Psoas muscle (tissue), 8 donors: ENCODE data around the gene CRIP1. TPM values are rescaled to one million over a fixed set of nuclear protein-coding genes. Genes with fewer than 3 reads are reported as not detected.

ENCODE experiments used
- ATAC-seq, 4 donors: fragments of 200-7000 bp; cut with Tn5 transposase; one replicate each; pipeline ENCODE4 v1.9.1; 2020; ENCODE audit warnings: moderate library complexity in 3 of 4, mild to moderate bottlenecking in 2 of 4
- DNase-seq, 2 donors: peaks; one replicate each; pipeline ENCODE4 v3.0.0-alpha.2; 2020
- H3K27ac ChIP-seq: fragments of 200-600 bp; one replicate; pipeline ENCODE4 v1.8.0; 2022
- H3K27me3 ChIP-seq, 3 donors: fragments of 200-600 bp in 1 of 3; one replicate each; pipeline versions ENCODE4 v1.6.1 to v1.8.0; 2013 to 2022; ENCODE audit warnings: low read length in 2 of 3, mild to moderate bottlenecking in 2 of 3, moderate library complexity in 1 of 3; ENCODE audit not compliant: insufficient read depth in 3 of 3
- H3K36me3 ChIP-seq, 2 donors: fragments of 200-600 bp in 1 of 2; one replicate each; pipeline versions ENCODE4 v1.6.1 to v1.8.0; 2013 to 2022; ENCODE audit warnings: low read depth in 1 of 2, mild to moderate bottlenecking in 1 of 2, moderate library complexity in 1 of 2; ENCODE audit not compliant: insufficient read depth in 1 of 2
- H3K4me1 ChIP-seq: fragments of 200-600 bp; one replicate; pipeline ENCODE4 v1.8.0; 2022
- H3K4me3 ChIP-seq: fragments of 200-600 bp; one replicate; pipeline ENCODE4 v1.8.0; 2022; ENCODE audit warnings: mild to moderate bottlenecking
- H3K9me3 ChIP-seq: fragments of 200-600 bp; one replicate; pipeline ENCODE4 v1.8.0; 2022
- CTCF ChIP-seq: fragments of 200-600 bp; IDR thresholded peaks from one replicate; pipeline ENCODE4 v1.8.0; 2022; ENCODE audit warnings: antibody characterized with exemption
- WGBS, 3 donors: extraction: QIAGEN DNeasy Blood & Tissue Kit; methylation state at CpG; one replicate each; pipeline versions ENCODE4 v1.1.6 to v1.1.7; 2013; 5-methylcytosine and 5-hydroxymethylcytosine counted together
- intact Hi-C, 2 donors: fragments of 100-400 bp; cut with DNase I; formaldehyde crosslinking; loops; one replicate each; pipeline versions ENCODE4 v1.11.0 to v1.14.2; 2022
- polyA plus RNA-seq, 3 donors: library from polyadenylated mRNA; stranded (reverse); fragments of 200-250 nt; gene quantifications; one replicate each; pipeline ENCODE4 v1.2.3, GENCODE V29; 2013
- total RNA-seq, 4 donors: library from RNA; stranded (reverse); fragmentation: NEBNext Ultra II Directional in 2 of 4; extraction: Animal tissue kit (Norgen Biotek cat#: 25700) in 2 of 4; gene quantifications; one replicate each; pipeline versions ENCODE4 v1.2.1 to v1.2.4, GENCODE V29; 2021 to 2023
- donor health status: healthy with polysubstance abuse.
- donor health status: DM: no; HTN: no; CAD: no; lungs with moderate emphysema.
- donor health status: Bipolar disorder and iron deficiency.
- donor health status: healthy.
- donor health status: DM: yes; HTN: yes; CAD: no.
- donor health status: DM: no; HTN: no; CAD: no.
- donor health status: DM: no; HTN: no; CAD: no.
- donor health status: DM: yes; HTN: yes; CAD: no.

The CRIP1 gene
- total and polyA plus RNA-seq, 7 donors, result 11.5 to 27.2 (median 17.5) TPM

DNA sequence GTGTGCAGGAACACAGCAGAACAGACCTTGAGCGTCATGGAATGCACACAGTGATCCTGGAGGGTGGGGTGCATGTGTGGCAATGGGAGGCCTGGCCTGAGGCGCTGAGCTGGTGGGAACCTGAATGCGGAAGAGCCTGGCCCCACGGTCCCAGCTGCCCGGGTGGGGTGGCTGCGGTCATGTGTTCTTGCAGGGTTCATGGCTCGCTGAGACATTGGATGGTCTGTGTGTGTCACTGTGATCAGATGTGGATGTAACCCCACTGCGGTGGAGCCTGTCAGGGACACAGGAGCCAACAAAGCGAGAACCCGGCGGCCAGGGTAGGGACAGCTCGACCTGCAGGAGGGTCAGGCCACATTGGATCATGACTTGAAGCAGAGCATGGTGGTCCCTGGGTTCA is 43.9 kb upstream of the CRIP1 start:
- intact Hi-C loops, result loop anchor here in 1 of 2 donors (10.0 kb wide), 1 partner anchor 82 kb away; the partner anchor contains the start of gene TMEM121
- Histone ChIP-seq H3K9me3 (no peaks in the 10 kb centered on the region), H3K4me3 (no peak overlapping the region), H3K27ac (no peak overlapping the region), H3K36me3 (peaks cover 0 to 4% of the 10 kb centered on the region in 2 donors), H3K27me3 (no peaks in the 10 kb centered on the region), H3K4me1 (no peaks in the 10 kb centered on the region)
- ATAC-seq (no peak), DNase-seq (no peak)
- no peak for TF ChIP-seq CTCF
- WGBS, 3 donors, result 83 to 85% (median 85%) methylated on average over 12 of the region's 12 CpGs

- Histone ChIP-seq H3K27ac (no peak overlapping the region), H3K4me1 (peaks cover 6% of the 10 kb centered on the region), H3K36me3 (peaks cover 0 to 6% of the 10 kb centered on the region in 2 donors), H3K9me3 (no peaks in the 10 kb centered on the region), H3K27me3 (no peaks in the 10 kb centered on the region), H3K4me3 (no peak overlapping the region)
- no peak for TF ChIP-seq CTCF
- no peak for DNase-seq
- 81 to 90% (median 88%) methylated on average over 16 to 17 of the region's 17 CpGs for WGBS, 3 donors
- intact Hi-C loops, result loop anchor here (5.0 to 10.0 kb wide), 3 partner anchors 42 to 80 kb away; partner anchors contain the start of genes CRIP1 (in 1 of the 2) and TMEM121 (in 1 of the 2)
- ATAC-seq, result no peak
These were observed 41.8 kb upstream of the CRIP1 start for GRCh38 chr14:105444859-105445258.

- H3K36me3 ChIP-seq, result peaks cover 0 to 10% of the 10 kb centered on the region in 2 donors
- ATAC-seq (no peak), DNase-seq (no peak)
- 83 to 93% (median 86%) methylated on average over 17 to 24 of the region's 24 CpGs for WGBS, 3 donors
- TF ChIP-seq CTCF, result no peak
- H3K27ac ChIP-seq, result no peak overlapping the region
- peaks cover 6% of the 10 kb centered on the region for H3K4me1 ChIP-seq
- H3K27me3 ChIP-seq, result no peaks in the 10 kb centered on the region
- H3K4me3 ChIP-seq, result no peak overlapping the region
- intact Hi-C loops, result loop anchor here (5.0 to 10.0 kb wide), 3 partner anchors 42 to 80 kb away; partner anchors contain the start of genes CRIP1 (in 1 of the 2) and TMEM121 (in 1 of the 2)
- no peaks in the 10 kb centered on the region for H3K9me3 ChIP-seq
These were observed 41.4 kb upstream of the CRIP1 start for GRCh38 chr14:105445290-105445689.

DNA sequence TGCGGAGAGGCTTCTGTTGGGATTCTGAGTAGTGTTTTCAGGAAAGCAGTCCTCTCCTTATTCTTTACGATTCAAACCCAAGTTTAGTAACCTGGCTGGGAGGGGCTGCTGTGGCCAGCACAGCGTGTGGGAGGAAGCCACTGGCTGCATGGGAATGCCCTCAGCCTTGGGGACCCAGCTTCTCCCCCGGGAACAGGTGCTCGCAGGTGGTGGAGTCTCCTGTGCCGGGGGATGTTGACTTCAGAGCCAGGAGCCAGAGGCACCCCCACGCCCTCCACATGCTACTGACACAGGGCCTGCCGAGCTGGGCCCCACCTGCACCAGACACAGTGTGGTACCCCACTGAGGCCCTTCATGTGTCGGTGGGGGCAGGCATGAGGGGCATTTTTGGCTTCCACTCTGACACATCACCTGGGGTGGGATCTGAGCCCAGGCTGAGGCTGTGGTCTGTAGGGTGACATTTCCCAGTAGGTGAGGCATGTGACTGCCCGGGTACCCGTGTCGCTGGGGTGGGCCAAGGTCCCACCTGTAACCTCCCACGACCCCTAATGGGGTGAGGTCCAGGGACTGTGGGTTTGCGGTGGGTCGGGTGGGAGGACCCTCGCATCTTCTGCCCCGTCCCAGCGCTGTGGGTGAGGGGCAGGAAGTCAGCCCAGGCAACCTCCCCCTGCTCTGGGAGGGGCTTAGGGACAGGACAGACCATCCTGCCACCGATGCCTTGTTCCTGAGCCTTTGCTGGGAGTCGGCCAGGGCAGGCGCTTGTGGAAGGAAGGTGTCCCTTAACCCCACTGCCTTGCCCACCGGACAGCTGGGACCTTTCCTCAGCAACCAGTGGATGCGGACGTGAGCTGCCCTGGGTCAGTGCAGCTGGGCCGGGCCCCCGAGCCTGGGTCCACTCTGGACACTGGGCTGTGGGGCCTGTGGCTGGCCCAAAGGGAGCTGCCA is 40.5 kb upstream of the CRIP1 start:
- no peak for TF ChIP-seq CTCF
- Histone ChIP-seq H3K4me3 (no peak overlapping the region), H3K27ac (no peak overlapping the region), H3K27me3 (no peaks in the 10 kb centered on the region), H3K4me1 (peaks cover 6% of the 10 kb centered on the region), H3K9me3 (no peaks in the 10 kb centered on the region), H3K36me3 (peaks cover 0 to 19% of the 10 kb centered on the region in 2 donors)
- no peak for ATAC-seq
- WGBS, 3 donors, result 86 to 90% (median 89%) methylated on average over 26 of the region's 26 CpGs
- DNase-seq, result no peak
- intact Hi-C loops, result loop anchor here (5.0 to 10.0 kb wide), 3 partner anchors 41 to 79 kb away; partner anchors contain the start of genes CRIP1 (in 1 of the 2) and TMEM121 (in 1 of the 2)
